ENCODE data around the gene ALAS1.
"Not testable (repeated sequence)": the region's sequence is repeated elsewhere in the genome, so short reads cannot be mapped to it uniquely, and the experiment has no call there.

Gene ALAS1

DNA sequence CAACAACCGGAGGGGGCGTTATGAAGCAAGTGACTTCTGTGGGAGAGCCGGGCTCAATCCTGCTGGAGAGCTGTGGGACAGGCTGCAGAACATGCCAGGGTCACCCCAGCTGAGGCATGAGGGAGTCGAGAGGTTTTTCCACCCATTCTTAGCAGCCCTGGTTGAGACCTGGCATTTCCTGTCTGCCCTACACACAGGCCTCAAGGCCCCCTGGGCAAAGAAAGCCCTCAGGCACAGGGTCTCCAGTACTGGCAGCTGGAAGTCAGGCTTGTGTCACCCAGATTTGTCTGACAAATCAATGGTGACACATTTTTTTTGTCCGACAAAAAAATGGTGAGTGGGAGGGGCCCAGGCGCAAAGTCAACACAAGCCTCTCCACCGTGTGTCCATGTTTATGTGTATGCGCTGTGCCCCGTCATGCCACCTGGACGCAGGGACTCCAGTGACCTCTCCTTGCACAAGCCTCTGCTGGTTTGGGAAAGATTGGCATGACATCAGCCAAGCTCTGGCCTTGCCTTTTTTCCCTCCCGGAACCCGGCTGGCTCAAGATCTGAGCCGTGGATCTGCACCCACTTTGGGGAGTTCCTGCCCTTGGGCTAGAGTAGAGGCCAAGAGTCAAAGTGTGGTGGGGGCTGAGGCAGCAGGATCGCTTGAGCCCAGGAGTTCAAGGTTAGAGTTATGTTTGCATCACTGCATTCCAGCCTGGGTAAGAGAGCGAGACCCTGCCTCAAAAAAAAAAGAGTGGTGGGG, 20.8 kb upstream of the ALAS1 start:
- no peak for DNase-seq (ENCODE audit: low spot score)

- no peak for DNase-seq (ENCODE audit: low spot score)
These were observed 20.3 kb upstream of the ALAS1 start for GRCh38 chr3:52177701-52178042.

DNA sequence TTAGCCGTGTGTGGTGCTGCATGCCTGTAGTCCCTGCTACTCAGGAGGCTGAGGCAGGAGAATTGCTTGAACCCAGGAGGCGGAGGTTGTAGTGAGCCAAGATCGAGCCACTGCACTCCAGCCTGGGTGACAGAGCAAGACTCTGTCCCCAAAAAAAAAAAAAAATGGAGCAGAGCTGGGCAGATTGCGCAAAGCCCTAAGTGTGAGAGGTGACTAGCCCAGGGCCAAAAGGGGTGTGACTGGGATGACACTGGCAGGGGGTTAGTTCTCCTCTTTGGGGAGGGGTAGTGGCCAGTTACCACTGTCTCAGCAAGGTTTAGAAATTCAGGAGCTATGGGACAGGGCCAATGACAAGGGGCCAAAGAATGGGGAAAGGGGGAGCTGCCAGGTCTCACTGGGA, 19.8 kb upstream of the ALAS1 start:
- DNase-seq (ENCODE audit: low spot score): not testable (repeated sequence)

DNA sequence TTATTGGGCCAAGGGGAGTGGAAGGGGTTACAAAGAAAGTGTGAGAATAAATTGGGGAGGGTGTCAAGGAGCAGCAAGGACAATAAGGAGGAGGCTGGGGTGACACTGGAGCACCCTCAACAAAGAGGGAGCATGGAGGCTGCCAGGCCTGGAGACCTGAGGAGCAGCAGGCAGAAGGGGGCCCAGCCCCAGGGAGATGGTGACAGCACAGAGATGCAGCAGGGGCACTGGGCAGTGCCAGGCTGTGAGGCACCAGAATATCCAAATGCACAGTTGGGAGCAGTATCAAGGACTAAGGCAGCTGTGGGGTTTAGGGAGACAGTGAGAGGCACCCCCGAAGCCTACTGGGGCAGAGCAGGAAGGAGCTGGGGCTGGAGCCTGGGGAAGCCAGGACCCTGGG, 19.4 kb upstream of the ALAS1 start:
- DNase-seq (ENCODE audit: low spot score): no peak

DNA sequence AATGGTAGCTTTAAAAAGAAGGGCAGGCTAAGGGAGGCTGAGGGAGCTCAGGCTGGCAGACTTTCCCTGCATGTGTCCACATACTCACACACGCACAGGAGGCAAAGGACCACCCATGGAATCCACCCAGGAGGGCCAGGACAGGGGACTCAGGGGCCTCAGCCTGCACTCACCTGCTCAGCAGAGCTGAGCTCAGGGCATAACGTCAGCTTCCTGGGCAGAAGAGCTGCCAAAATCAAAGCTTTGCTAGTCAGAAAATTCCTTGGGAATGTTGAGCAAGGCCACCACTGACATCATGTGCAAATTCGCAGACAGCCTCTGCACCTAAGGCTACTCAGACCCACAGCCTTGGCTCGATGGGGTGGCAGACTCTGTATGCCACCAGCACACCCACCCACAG, 16.4 kb upstream of the ALAS1 start:
- DNase-seq (ENCODE audit: low spot score): peak; percentile 71

DNA sequence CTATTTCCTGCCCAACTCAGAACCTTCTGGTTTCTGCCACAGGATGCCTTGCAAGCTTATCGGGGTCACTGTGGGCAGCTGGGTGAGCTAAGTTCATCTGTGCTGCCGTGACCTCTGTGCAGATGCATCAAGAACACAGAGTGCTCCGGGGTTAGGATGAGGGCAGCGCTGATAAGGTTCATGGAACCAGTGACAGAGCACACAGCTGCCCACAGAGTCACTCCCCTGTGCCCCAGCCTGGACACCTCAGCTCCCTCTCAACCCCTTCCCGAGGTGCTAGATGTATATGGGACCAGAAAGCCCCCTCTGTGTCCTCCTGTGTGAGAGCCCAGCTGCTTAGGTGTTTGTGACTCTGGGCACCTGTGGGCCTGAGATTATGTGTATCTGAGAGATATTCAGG, 15.8 kb upstream of the ALAS1 start:
- DNase-seq (ENCODE audit: low spot score): no peak

- DNase-seq (ENCODE audit: low spot score): no peak
These were observed 15.3 kb upstream of the ALAS1 start for GRCh38 chr3:52182691-52183090.

DNA sequence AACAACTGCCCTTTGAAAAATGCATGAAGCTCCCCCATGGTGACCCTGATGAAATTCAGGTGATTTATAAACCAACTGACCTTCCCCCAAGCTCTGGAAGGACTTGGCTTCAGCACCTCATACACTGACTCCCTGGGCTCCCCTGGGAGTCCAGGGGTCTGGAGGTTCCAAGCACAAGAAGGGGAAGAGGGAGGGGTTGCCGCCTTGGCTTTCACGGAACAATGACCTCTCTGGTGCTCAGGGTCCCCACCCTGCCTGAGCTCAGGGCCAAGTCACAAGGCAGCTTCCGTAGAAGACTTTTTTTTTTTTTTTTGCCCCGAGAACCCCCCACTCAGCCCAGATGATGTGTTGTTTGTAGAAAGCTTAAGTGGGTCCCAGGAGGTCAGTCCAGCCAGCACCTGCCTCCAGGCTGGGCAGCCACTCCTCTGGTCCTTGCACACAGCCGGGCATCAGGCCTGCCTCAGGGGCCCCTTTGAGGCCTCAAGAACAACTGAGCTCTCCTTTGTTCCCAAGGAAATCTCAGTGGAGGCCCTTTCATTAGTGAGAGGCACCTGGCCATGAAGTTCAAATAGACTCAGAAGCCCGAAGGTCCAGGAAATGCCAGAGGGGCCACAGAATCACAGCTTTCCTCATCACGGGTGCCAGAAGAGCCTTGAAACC, 14.0 kb upstream of the ALAS1 start:
- no peak for DNase-seq (ENCODE audit: low spot score)

DNA sequence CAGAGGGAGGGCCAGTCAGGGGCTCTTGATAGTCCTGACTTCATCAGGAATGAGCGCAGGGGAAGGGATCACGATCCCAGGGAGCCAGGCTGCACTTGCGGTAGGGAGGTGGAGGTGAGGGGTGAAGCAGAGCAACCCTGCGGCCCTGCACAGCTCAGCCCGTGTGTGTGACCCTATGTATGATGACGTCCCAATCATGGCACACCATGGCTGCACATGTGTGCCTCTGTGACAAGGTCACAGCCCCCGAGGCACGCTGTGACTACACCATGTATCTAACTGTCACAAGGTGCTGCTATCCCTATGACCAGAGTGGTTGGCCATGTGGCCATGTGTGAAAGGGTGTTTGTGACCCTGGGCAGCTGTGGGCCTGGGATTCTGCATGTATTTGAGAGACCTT, 13.3 kb upstream of the ALAS1 start:
- DNase-seq (ENCODE audit: low spot score): no peak

DNA sequence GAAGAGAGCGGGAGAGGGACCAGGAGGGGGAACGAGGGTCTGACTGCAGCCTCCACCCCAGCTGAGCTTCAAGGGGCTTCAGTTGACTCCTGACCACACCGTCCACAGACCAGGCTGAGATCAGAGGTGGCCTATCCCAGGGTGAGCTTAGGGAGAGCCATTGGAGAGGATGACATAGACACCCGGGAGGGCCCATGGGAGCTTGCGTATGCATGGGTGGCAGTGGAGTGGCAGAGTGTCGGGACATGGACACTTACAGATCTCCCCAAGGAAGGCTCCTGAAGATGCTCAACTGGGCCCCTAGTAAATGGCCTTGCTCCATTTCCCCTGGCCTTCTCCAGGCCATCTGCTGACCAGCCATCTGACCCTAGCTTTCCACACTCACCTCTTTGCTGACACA, 12.6 kb upstream of the ALAS1 start:
- DNase-seq (ENCODE audit: low spot score): no peak

DNA sequence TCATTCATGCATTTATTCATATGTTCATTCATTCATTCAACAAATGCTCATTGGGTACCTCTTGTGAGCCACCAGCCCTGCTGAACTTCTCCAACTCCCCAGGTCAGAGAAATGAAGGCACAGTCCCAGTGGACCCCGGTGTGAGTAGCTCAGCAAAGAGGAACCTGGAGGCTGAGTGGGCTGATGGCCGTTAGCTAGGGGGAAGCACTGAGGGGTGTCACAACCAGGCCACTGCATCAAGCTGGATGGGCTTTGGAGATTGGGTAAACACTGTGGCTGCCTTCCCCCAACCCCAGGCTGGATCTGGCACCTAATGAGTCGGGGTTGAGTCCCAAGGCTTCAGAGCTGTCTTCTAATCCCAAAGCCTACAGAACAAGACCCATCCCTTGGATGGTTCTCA, 12.1 kb upstream of the ALAS1 start:
- no peak for DNase-seq (ENCODE audit: low spot score)

- DNase-seq (ENCODE audit: low spot score): no peak
These were observed 11.2 kb upstream of the ALAS1 start for GRCh38 chr3:52186729-52187128.

- DNase-seq (ENCODE audit: low spot score): no peak
These were observed 9.4 kb upstream of the ALAS1 start for GRCh38 chr3:52188556-52188955.

DNA sequence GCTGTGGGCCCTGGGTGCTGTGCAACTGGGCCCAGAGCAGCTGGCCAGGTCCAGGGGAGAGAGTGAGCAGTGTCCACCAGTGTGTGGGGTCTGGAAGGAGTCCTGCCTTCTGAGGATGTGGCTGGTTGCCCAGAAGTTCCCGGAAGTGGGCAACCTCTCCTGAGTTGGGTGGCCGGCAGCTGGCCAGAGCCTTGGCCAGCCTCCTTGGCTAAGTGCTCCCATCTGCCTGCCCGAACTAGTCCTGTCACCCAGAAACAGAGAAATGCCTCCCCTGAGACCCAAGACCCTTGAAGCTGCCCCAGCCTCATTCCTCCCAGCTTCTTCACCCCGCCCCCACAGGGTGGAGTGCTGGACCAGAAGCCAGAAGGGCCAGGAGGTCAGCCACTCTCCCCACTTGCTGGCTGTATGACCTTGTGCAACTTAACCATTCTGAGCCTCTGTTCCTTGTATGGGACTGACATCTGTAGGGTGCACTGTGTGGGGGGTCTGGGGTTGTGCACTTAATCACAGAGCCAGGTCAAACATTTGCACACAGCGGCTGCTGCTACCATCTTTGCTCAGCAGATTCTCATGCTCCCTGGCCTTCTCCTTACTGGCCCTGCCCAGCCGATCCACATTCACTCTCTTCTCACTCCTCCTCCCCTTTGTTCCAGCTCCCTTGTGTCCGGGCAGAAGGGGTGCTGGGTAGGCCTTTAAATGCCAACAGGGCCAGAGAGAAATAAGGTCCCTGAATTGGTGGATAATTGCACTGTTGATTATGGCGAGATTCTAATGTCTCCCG, 7.5 kb upstream of the ALAS1 start:
- DNase-seq (ENCODE audit: low spot score): no peak

DNA sequence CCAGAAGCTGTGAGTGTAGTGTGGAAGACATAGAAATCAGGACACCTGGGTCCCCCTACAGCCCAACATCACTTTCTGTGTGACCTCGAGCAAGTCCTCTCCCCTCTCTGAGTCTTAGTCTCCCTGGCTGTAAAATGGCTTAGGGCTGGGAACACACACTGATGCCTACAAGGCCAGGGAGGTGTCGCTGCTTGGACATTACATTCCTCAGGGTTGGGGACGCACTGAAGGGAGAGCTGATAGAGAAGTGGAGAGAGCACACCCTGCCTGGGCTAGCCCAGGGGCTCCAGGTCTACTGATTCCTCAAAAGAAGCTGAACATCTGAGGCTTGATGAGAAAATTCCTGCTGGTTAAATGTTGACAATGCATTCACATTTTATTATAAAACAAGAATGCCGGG, 6.3 kb upstream of the ALAS1 start:
- DNase-seq (ENCODE audit: low spot score): no peak

GRCh38 chr3:52193065-52193464, 4.9 kb upstream of the ALAS1 start:
- DNase-seq (ENCODE audit: low spot score): peak; percentile 55

GRCh38 chr3:52194485-52195290, 3.3 kb upstream of the ALAS1 start:
- no peak for DNase-seq (ENCODE audit: low spot score)

DNA sequence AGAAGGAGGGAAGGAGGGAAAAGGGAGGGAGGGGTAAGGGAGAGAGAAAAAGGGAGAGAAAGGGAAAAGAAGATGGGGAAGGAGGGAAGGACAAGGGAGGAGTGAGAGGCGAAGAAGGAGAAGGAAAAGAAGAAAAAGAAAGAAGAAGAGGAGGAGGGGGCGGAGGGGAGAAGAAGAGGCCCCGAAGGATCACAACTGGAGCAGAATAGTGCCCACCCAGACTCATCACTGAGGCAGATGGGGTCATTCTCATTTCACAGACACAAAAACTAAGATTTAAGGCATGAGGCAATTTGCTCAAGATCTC, 2.7 kb upstream of the ALAS1 start:
- no peak for DNase-seq (ENCODE audit: low spot score)

DNA sequence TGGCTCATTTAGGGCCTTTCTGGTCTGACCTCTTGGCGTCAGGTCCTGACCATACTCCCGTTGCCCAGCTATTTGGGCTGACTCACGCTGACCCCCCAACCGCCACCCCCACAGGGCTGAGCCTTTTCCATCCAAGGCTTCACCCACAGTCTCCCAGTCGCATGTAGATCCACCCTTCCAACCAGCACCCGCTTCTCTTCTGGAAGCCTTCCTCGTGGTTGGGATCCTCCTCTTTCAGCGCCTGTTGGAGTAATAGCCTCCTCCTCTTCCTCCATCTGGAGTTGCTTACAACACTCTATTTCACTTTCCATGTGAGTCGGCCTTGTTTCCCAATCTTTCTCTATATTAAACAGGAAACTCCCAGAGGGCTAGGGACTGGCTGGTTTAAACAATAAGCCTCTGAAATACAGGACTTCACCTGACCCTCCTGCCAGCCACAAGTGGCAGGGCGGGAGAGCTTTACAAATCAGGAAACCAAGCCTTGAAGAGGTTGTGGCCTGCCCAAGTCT, 2.1 kb upstream of the ALAS1 start:
- peak; percentile 53 for DNase-seq (ENCODE audit: low spot score)

- no peak for DNase-seq (ENCODE audit: low spot score)
These were observed 983 bp upstream of the ALAS1 start for GRCh38 chr3:52196977-52197376.

DNA sequence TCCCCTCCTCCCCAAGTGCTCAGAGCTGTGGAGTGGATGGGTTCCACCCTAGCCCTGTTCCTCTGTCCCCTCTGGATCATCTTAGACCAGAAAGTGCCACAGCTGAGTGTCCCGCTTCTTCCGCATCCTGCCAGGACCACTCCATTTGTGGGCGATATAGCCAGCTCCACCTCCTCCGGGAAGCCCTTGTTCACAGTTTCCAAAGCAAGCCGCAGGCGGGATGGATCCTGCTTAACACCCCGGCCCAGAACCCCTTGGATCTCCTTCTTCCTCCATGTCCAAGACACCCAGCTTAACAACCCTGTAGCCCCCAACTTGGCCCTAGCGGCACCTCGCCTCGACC, 490 bp upstream of the ALAS1 start:
- no peak for DNase-seq (ENCODE audit: low spot score)
